K562 (cell line): Measurements from ENCODE around the gene CRNKL1. TPM values are rescaled to one million over a fixed set of nuclear protein-coding genes. Genes with fewer than 3 reads are reported as not detected.

ENCODE experiments used
- ATAC-seq: fragments of 200-7000 bp; cut with Tn5 transposase; 3 replicates; pipeline ENCODE4 v1.9.1; 2020; ENCODE audit warnings: moderate library complexity
- BruUV-seq: library from RNA; stranded (reverse); fragments of 400-500 nt; replicated peaks from 2 replicates; lab custom pipeline; 2021; lab: Mats Ljungman, UMichigan
- CTCF ChIA-PET: fragments of 300-600 bp; formaldehyde crosslinking; extraction: SDS; loops from one replicate; lab custom pipeline; 2021; ENCODE audit warnings: low intra/inter-chr PET ratio; lab: Yijun Ruan, JAX
- POLR2A ChIA-PET: fragments of 300-600, 350-650 bp; sonication (Branson Sonifier 250); formaldehyde crosslinking; extraction: SDS; loops from one replicate; lab custom pipeline; 2021; ENCODE audit warnings: antibody characterized with exemption, inconsistent platforms; lab: Yijun Ruan, JAX
- DNase-seq, 4 experiments: peaks; one replicate each; pipeline versions ENCODE4 v3.0.0 to v3.0.0-alpha.2; 2011 to 2018; ENCODE audit warnings: low spot score in 3 of 4, mixed read lengths in 3 of 4; ENCODE audit errors: extremely low read depth in 1 of 4
- FAIRE-seq: peaks from 2 replicates; lab custom pipeline; 2011; peaks lifted over from hg19 to GRCh38; lab: Jason Lieb, UNC
- H2AFZ ChIP-seq: 2 replicates; pipeline ENCODE4 v1.6.0; 2011; ENCODE audit warnings: low read depth, low read length, control low read depth, inconsistent platforms
- H3K27ac ChIP-seq: fragments of 200-600 bp; 3 replicates; pipeline ENCODE4 v1.8.0; 2011; ENCODE audit warnings: low read depth, mild to moderate bottlenecking, control low read depth, inconsistent platforms, low read length, moderate library complexity, mixed read lengths; ENCODE audit errors: extremely low read depth
- H3K27me3 ChIP-seq, 2 experiments: fragments of 300-600 bp in 1 of 2; 2 replicates in 1 of 2; 3 replicates in 1 of 2; pipeline versions ENCODE4 v1.6.0 to v1.8.0; 2011; ENCODE audit warnings: inconsistent platforms in 2 of 2, low read length in 2 of 2, mild to moderate bottlenecking in 1 of 2, mixed read lengths in 1 of 2, moderate library complexity in 1 of 2; ENCODE audit not compliant: control insufficient read depth in 2 of 2, insufficient read depth in 2 of 2
- H3K36me3 ChIP-seq: fragments of 300-600 bp; 3 replicates; pipeline ENCODE4 v1.8.0; 2011; ENCODE audit warnings: mild to moderate bottlenecking, low read length, inconsistent platforms; ENCODE audit not compliant: control insufficient read depth, insufficient read depth
- H3K4me1 ChIP-seq, 2 experiments: fragments of 200-600 bp in 1 of 2; replicated peaks in 1 of 2; 2 replicates in 1 of 2; 3 replicates in 1 of 2; pipeline versions ENCODE4 v1.5.1 to v1.8.0; 2011; ENCODE audit warnings: inconsistent platforms in 2 of 2, low read length in 2 of 2, mild to moderate bottlenecking in 1 of 2, mixed read lengths in 1 of 2, moderate library complexity in 1 of 2; ENCODE audit not compliant: control insufficient read depth in 2 of 2, insufficient read depth in 2 of 2
- H3K4me2 ChIP-seq: 2 replicates; pipeline ENCODE4 v1.6.1; 2011; ENCODE audit warnings: low read length, control low read depth, inconsistent platforms, mixed read lengths; ENCODE audit not compliant: insufficient read depth
- H3K4me3 ChIP-seq: fragments of 200-600 bp; sonication (generic), shearing (Covaris generic); 2 replicates; pipeline ENCODE4 v1.5.1; 2016; ENCODE audit warnings: control low read depth, inconsistent platforms
- H3K79me2 ChIP-seq: fragments of 200-600 bp; 3 replicates; pipeline ENCODE4 v1.8.0; 2011; ENCODE audit warnings: low read length, inconsistent platforms; ENCODE audit not compliant: control insufficient read depth, insufficient read depth
- H3K9ac ChIP-seq, 2 experiments: 2 replicates each; pipeline versions ENCODE4 v1.6.0 to v1.6.1; 2011; ENCODE audit warnings: low read depth in 2 of 2, low read length in 2 of 2, control low read depth in 1 of 2, inconsistent platforms in 1 of 2, mild to moderate bottlenecking in 1 of 2, mixed read lengths in 1 of 2; ENCODE audit not compliant: insufficient read depth in 1 of 2
- H3K9me1 ChIP-seq: one replicate; pipeline ENCODE4 v1.6.0; 2011; ENCODE audit warnings: inconsistent platforms, mild to moderate bottlenecking, low read length, moderate library complexity; ENCODE audit not compliant: control insufficient read depth, insufficient read depth
- H3K9me3 ChIP-seq: replicated peaks from 2 replicates; pipeline ENCODE4 v1.5.1; 2011; ENCODE audit warnings: low read depth, low read length, inconsistent platforms; ENCODE audit not compliant: control insufficient read depth, insufficient read depth
- H4K20me1 ChIP-seq: replicated peaks from 2 replicates; pipeline ENCODE4 v1.6.1; 2011; ENCODE audit warnings: low read length, inconsistent platforms, mixed read lengths; ENCODE audit not compliant: control insufficient read depth, insufficient read depth
- CREBBP ChIP-seq: IDR thresholded peaks from one replicate; pipeline ENCODE4 v1.6.1; 2012; ENCODE audit warnings: low read depth, mild to moderate bottlenecking, control low read depth, inconsistent platforms, low read length
- DIDO1 ChIP-seq: fragments of 450-650 bp; IDR thresholded peaks from 2 replicates; pipeline ENCODE4 v1.6.1; 2016; ENCODE audit warnings: low read depth, missing biosample characterization, missing genetic modification characterization
- FIP1L1 ChIP-seq: fragments of 200-400 bp; formaldehyde crosslinking; IDR thresholded peaks from 2 replicates; pipeline ENCODE4 v1.6.1; 2018; ENCODE audit warnings: mild to moderate bottlenecking, low read depth, low read length; ENCODE audit not compliant: poor library complexity, severe bottlenecking
- FOXK1 ChIP-seq: sonication (generic); formaldehyde crosslinking; IDR thresholded peaks from 2 replicates; pipeline ENCODE4 v1.8.0; 2022; ENCODE audit warnings: missing genetic modification reagents, mild to moderate bottlenecking, borderline replicate concordance
- GATA2 ChIP-seq: sonication (generic); formaldehyde crosslinking; IDR thresholded peaks from 2 replicates; pipeline ENCODE4 v1.4.0; 2020; ENCODE audit warnings: mild to moderate bottlenecking, missing genetic modification reagents
- ILF3 ChIP-seq: fragments of 450-650 bp; IDR thresholded peaks from 2 replicates; pipeline ENCODE4 v1.6.1; 2018; ENCODE audit warnings: antibody characterized with exemption, mild to moderate bottlenecking, moderate library complexity, borderline replicate concordance
- KAT7 ChIP-seq: sonication (generic); formaldehyde crosslinking; IDR thresholded peaks from 2 replicates; pipeline ENCODE4 v1.8.0; 2022; ENCODE audit warnings: missing genetic modification reagents, mild to moderate bottlenecking, borderline replicate concordance
- L3MBTL2 ChIP-seq: fragments of 450-650 bp; IDR thresholded peaks from 2 replicates; pipeline ENCODE4 v1.6.1; 2016; ENCODE audit warnings: mild to moderate bottlenecking, moderate library complexity
- NR2C2 ChIP-seq, 2 experiments: fragments of 200-800 bp in 1 of 2; sonication (Bioruptor generic) in 1 of 2; sonication (generic) in 1 of 2; formaldehyde crosslinking in 1 of 2; IDR thresholded peaks; 2 replicates each; pipeline versions ENCODE4 v1.6.1 to v1.8.0; 2016 to 2022; ENCODE audit warnings: mild to moderate bottlenecking in 1 of 2, missing compliant biosample characterization in 1 of 2, missing genetic modification characterization in 1 of 2, missing genetic modification reagents in 1 of 2
- PHB ChIP-seq: fragments of 250-450 bp; sonication (Bioruptor Pico); IDR thresholded peaks from 2 replicates; pipeline ENCODE4 v1.5.0; 2021
- RBBP5 ChIP-seq: fragments of 200-600 bp; sonication (generic); IDR thresholded peaks from 2 replicates; pipeline ENCODE4 v1.6.1; 2012; ENCODE audit warnings: borderline replicate concordance, mild to moderate bottlenecking, low read length, control low read depth, inconsistent platforms; ENCODE audit not compliant: insufficient read depth, poor library complexity, severe bottlenecking
- TAL1 ChIP-seq: fragments of 450-650 bp; IDR thresholded peaks from 2 replicates; pipeline ENCODE4 v1.6.1; 2016; ENCODE audit warnings: mild to moderate bottlenecking
- ZBTB17 ChIP-seq: fragments of 450-650 bp; formaldehyde crosslinking; IDR thresholded peaks from 2 replicates; pipeline ENCODE4 v1.4.0; 2020; ENCODE audit warnings: mild to moderate bottlenecking
- ZBTB26 ChIP-seq: fragments of 450-650 bp; formaldehyde crosslinking; IDR thresholded peaks from 2 replicates; pipeline ENCODE4 v1.4.0; 2022; ENCODE audit warnings: missing genetic modification characterization
- ZKSCAN1 ChIP-seq: fragments of 150-350 bp; IDR thresholded peaks from 2 replicates; pipeline ENCODE4 v1.6.1; 2016; ENCODE audit warnings: low read depth, low read length
- ZNF239 ChIP-seq: fragments of 250-450 bp; sonication (Bioruptor Pico); IDR thresholded peaks from 2 replicates; pipeline ENCODE4 v1.4.0; 2020; ENCODE audit warnings: mild to moderate bottlenecking
- ZNF347 ChIP-seq: fragments of 450-650 bp; formaldehyde crosslinking; IDR thresholded peaks from 2 replicates; pipeline ENCODE4 v1.4.0; 2020; ENCODE audit warnings: low read depth, mild to moderate bottlenecking, moderate library complexity
- ZNF444 ChIP-seq: fragments of 250-450 bp; sonication (Bioruptor Pico); IDR thresholded peaks from 2 replicates; pipeline ENCODE4 v1.4.0; 2020; ENCODE audit warnings: mild to moderate bottlenecking, moderate library complexity
- WGBS: fragments of 100-300 bp; shearing (Covaris generic); methylation state at CpG from one replicate; pipeline ENCODE4 v1.1.6; 2016; ENCODE audit warnings: low coverage, mixed read lengths; ENCODE audit not compliant: insufficient coverage; ENCODE audit errors: missing lambda C conversion rate; 5-methylcytosine and 5-hydroxymethylcytosine counted together
- in situ Hi-C: fragments of 300-500 bp; cut with MboI; formaldehyde crosslinking; loops from 4 replicates; pipeline ENCODE4 v1.15.0; 2018; ENCODE audit warnings: inconsistent platforms, mixed read lengths
- intact Hi-C: fragments of 100-400 bp; cut with micrococcal nuclease; formaldehyde crosslinking; loops from 2 replicates; pipeline ENCODE4 v1.14.2; 2022
- polyA plus RNA-seq, 8 experiments: library from polyadenylated mRNA; depleted of rRNA in 4 of 8; stranded (reverse) in 5 of 8; unstranded in 3 of 8; fragments of >200 nt; fragmentation: Nextera tagmentation in 2 of 8; fragmentation: Illumina TruSeq in 1 of 8; extraction: Ambion mirVana in 2 of 8; extraction: Trizol in 1 of 8; gene quantifications; 2 replicates each; pipeline versions ENCODE4 v1.2.1 to v1.2.3, GENCODE V29; 2011 to 2014; ENCODE audit warnings: inconsistent platforms in 1 of 8, missing spikeins in 1 of 8
- total RNA-seq, 7 experiments: library from RNA; depleted of rRNA in 6 of 7; stranded (reverse); fragments of >200 nt in 6 of 7; fragmentation: Illumina TruSeq in 2 of 7; extraction: Trizol in 2 of 7; gene quantifications; 2 replicates each; pipeline versions ENCODE4 v1.2.1 to v1.2.3, GENCODE V29; 2011 to 2021; ENCODE audit warnings: low replicate concordance in 1 of 7

Gene CRNKL1
- total and polyA plus RNA-seq, 9 of the 15 experiments (the other 6 are each of a cell fraction or from before 2014, with no cell fraction given) = 8.1 to 17.0 (median 11.7) TPM

- no peaks in the 10 kb centered on the region for H3K79me2 ChIP-seq
- in situ Hi-C loops (no loop called here), intact Hi-C loops (loop anchor here (10.0 kb wide), 1 partner anchor 94 kb away; no protein-coding TSS in a partner anchor)
- FAIRE-seq (no peak), DNase-seq (no peak), ATAC-seq (no peak)
- H3K9me1 ChIP-seq = no peaks in the 10 kb centered on the region
- CTCF ChIA-PET = no interaction called here
- H3K27ac ChIP-seq = no peak overlapping the region
- WGBS = 0% methylated on average over 7 of the region's 7 CpGs
- H4K20me1 ChIP-seq = no peaks in the 10 kb centered on the region
- peaks cover 0 to 4% of the 10 kb centered on the region in 2 experiments; a peak in 2 of 5 replicates for H3K4me1 ChIP-seq
- POLR2A ChIA-PET = no interaction called here
- H3K9ac ChIP-seq = no peak overlapping the region
- TF ChIP-seq GATA2 = no peak
- no peak for TF ChIP-seq ZKSCAN1
- TF ChIP-seq ZBTB26 = no peak
- no peak for TF ChIP-seq FIP1L1
- TF ChIP-seq DIDO1 = no peak
- no peak for TF ChIP-seq ZBTB17 (CRISPR knock-in tag)
- no peak for TF ChIP-seq L3MBTL2
- no peak for TF ChIP-seq ZNF347 (CRISPR knock-in tag)
- no peak for TF ChIP-seq ZNF239 (CRISPR knock-in tag)
- no peak for TF ChIP-seq RBBP5
- no peak for TF ChIP-seq PHB (CRISPR knock-in tag)
- no peak for TF ChIP-seq ZNF444
- TF ChIP-seq CREBBP = no peak
- no peak for TF ChIP-seq TAL1
- no peak for TF ChIP-seq ILF3
- no peak for TF ChIP-seq KAT7
- TF ChIP-seq FOXK1 (CRISPR knock-in tag) = no peak
- TF ChIP-seq NR2C2 (CRISPR knock-in tag; IDR thresholded peaks at IDR 0.05) = no peak
- TF ChIP-seq NR2C2 (tag; IDR thresholded peaks at IDR 0.05) = no peak
- H3K4me2 ChIP-seq = no peak overlapping the region
- H2AFZ ChIP-seq = no peak overlapping the region
- H3K4me3 ChIP-seq = no peak overlapping the region
- no TSS peak for BruUV-seq
- H3K27me3 ChIP-seq = peaks cover 5 to 30% of the 10 kb centered on the region in 2 experiments; a peak in 3 of 5 replicates
- H3K36me3 ChIP-seq = no peaks in the 10 kb centered on the region
- no peaks in the 10 kb centered on the region for H3K9me3 ChIP-seq
Observed at GRCh38 chr20:19998990-19999705, 53.1 kb downstream of the CRNKL1 start.
